Measurements from ENCODE around the gene ASGR2.

The ASGR2 gene

GRCh38 chr17:7077911-7078546 is 36.6 kb downstream of the ASGR2 start:
- no peak for DNase-seq (ENCODE audit: low read depth, low spot score)
- no peak overlapping the region for H3K4me3 ChIP-seq (ENCODE audit: low read length)

GRCh38 chr17:7074931-7075330 is 39.7 kb downstream of the ASGR2 start:
- DNase-seq (ENCODE audit: low read depth, low spot score), result no peak
- no peak overlapping the region for H3K4me3 ChIP-seq (ENCODE audit: low read length)

DNA sequence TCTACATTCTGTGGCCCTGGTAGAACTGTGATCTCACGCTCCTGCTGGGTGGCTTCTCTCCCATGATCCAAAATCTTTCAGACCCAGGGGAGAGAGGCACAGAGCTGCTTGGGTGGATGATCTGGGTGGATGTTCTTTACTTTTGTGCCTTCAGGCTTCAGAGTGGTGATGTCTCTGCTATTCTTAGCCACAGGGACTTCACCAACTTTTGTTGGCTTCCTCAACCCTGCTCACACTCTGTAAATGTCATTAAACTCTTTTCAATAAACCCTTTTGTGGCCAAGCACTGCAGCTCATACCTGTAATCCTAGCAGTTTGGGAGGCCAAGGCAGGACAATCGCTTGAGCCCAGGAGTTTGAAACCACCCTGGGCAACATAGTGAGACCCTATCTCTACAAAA is 42.2 kb downstream of the ASGR2 start:
- no peak for DNase-seq (ENCODE audit: low read depth, low spot score)
- H3K4me3 ChIP-seq (ENCODE audit: low read length), result no peak overlapping the region

DNA sequence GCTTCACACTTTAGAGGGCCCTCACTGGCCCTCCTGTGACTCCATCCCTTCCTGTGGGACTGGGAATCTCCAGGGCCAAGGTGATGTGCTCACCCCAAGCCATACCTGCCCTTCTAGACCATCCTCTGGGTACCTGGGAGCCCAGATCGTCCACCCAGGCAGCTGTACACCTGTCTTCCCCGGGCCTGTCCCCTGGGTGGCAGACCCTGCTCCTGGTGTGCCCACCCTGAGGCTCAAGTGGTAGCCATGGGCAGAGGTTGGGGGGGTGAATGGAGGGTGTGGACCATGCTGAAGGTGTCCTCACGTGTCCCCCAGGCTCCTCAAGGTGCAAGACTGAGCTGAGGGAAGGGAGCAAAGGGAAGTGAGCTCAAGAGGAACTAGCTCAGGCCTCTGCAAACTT is 43.9 kb downstream of the ASGR2 start:
- no peak overlapping the region for H3K4me3 ChIP-seq (ENCODE audit: low read length)
- DNase-seq (ENCODE audit: low read depth, low spot score), result no peak

- DNase-seq (ENCODE audit: low read depth, low spot score), result no peak
- H3K4me3 ChIP-seq (ENCODE audit: low read length), result no peak overlapping the region
These were observed 46.4 kb downstream of the ASGR2 start for GRCh38 chr17:7068268-7068667.

DNA sequence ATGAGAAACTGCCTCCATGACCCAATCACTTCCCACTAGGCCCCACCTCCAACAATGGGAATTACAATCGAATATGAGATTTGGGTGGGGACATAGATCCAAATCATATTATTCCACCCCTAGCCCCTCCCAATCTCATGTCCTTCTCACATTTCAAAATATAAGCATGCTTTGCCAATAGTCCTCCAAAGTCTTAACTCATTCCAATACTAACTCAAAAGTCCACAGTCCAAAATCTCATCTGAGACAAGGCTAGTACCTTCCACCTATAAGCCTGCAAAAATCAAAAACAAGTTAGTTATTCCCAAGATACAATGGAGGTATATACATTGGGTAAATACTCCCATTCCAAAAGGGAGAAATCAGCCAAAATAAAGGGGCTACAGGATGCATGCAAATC is 47.4 kb downstream of the ASGR2 start:
- no peak overlapping the region for H3K4me3 ChIP-seq (ENCODE audit: low read length)
- no peak for DNase-seq (ENCODE audit: low read depth, low spot score)

DNA sequence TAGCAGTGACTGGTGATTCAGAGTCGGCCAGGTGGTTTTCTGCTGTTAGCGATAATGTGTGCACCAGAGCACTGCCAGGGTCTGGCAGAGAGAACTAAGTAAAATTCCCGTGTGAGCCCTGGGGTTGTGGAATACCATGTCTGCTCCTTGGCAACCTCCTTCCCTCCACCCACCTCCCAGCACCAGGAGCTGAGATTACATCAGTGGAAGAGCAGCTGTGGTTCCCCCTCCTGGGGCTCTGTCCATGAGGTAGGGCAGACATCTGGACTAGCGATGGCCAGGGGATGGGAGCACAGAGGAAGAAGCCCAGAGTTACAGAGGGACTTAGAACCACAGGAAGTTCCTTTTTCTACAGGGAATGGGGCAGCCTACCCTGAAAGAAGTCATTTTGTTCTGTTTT is 50.4 kb downstream of the ASGR2 start:
- no peak for DNase-seq (ENCODE audit: low read depth, low spot score)
- no peak overlapping the region for H3K4me3 ChIP-seq (ENCODE audit: low read length)

GRCh38 chr17:7063518-7064094 is 51.0 kb downstream of the ASGR2 start:
- DNase-seq (ENCODE audit: low read depth, low spot score), result no peak

DNA sequence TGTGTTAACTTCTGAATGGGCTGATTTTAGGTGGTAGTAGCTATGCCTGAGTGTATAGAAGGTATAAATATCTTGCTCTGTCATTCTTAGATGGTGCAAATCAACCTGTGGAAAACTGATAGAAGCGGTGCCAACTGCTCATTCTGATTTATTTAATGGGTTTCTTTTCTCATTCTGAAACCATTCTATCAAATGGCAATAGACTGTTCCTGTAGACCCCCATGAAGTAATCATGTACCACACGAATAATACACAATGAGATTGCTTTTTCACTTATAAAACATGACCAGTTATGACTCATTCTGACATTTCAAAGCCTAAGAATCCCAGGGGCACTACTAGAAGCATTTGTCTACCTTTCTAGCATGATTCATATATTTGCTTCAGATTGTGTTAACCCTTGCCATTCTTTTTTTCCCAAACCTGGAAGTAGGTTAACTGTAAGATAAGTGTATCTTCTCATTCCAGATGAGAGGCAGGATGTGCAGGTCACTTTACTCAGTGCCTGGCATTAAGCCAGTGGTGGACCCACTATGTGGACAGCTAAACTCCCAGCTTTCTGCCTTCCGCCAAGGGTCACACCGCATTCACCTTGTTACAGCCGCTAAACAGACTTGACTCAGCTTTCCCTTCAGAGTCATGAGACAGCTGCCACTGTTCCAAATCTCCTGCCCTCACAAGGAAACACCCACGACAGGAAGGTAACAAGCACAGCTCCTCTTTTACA is 54.3 kb downstream of the ASGR2 start:
- H3K4me3 ChIP-seq (ENCODE audit: low read length), result no peak overlapping the region
- DNase-seq (ENCODE audit: low read depth, low spot score), result no peak

More at GRCh38 chr17:7063518-7064094, 51.0 kb downstream of the ASGR2 start:
- no peak overlapping the region for H3K4me3 ChIP-seq (ENCODE audit: low read length)

- DNase-seq (ENCODE audit: low read depth, low spot score), result no peak
- H3K4me3 ChIP-seq (ENCODE audit: low read length), result no peak overlapping the region
These were observed 55.7 kb downstream of the ASGR2 start for GRCh38 chr17:7058831-7059447.

DNA sequence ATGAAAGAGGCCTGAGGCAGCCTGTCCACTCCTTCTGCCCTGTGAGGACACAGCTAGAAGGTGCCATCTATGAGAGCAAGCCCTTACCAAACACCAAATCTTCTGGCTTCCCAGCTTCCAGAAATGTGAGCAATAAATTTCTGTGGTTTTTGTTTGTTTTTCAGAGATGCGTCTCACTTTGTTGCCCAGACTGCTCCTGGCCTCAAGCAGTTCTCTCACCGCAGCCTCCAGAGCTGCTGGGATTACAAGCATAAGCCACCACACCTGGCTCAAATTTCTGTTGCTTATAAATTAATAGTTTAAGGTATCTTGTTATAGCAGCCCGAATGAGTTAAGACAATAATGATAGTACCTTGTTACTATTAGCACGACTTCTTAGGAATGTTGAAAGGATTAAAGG is 58.2 kb downstream of the ASGR2 start:
- H3K4me3 ChIP-seq (ENCODE audit: low read length), result no peak overlapping the region
- no peak for DNase-seq (ENCODE audit: low read depth, low spot score)
